ENCODE data around the gene TEF.
"Not testable (repeated sequence)": the region's sequence is repeated elsewhere in the genome, so short reads cannot be mapped to it uniquely, and the experiment has no call there.

TEF gene

DNA sequence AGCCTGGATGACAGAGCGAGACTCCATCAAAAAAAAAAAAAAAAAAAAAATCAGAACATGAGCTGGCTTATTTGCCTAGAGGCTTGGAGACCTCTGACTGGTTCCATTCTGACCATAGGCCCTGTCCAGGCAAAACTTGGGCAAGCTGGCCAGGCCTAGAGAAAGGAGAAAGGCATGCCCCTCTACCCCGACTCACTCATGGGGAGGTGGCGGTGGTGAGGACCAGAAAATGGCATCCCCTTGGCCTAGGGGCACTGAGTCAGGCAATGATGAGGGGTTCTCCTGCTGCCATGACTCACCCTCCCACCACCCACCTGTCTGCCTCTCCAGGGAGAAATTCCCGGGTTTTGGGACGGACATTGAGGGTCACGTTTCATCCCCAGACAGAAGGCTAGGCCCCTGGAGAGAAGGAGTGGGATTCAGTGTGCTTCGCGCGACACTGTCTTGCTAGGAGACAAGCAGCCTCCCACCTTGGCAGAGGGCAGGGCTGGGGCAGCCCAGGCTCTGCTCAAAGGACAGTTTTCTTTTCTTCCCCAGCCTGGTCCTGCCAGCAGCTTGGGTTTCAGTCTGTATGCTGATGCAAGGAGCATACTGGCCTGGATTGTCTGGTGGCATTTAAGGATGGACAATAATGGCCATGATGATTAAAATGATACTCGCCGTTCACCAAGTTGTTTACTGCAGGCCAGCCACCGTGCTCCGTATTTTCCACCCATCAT is 47.6 kb downstream of the TEF start:
- no peak for DNase-seq

DNA sequence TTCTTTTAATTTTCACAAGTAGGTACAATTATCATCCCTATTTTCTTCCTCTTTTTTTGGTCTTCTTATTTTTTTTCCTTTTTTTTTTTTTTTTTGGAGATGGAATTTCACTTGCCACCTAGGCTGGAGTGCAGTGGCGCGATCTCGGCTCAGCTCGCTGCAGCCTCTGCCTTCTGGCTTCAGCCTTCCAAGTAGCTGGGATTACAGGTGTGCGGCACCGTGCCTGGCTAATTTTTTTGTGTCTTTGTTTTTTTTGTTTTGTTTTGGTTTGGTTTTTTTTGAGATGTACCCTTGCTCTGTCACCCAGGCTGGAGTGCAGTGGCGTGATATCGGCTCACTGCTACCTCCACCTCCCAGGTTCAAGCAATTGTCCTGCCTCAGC is 48.2 kb downstream of the TEF start:
- no peak for DNase-seq

DNA sequence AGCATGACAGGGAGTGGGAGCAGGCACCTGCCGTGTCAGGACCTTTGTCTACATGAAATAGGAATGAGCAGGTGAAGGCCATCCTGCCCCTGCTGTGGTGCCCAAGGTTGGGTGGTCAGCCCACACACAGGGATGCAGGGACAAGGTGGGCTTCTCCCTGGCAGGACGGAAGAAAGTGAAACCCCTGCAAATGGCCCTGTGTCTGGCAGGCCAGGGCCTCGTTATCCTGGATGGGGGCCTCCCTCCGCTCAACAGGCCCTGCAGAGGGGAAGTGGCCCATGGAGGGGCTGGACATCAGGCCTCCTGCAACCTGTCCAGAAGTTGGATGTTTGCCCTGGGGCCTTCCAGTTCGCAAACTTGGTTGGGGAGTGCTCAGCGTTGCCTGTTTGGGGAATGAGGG is 49.9 kb downstream of the TEF start:
- no peak for DNase-seq

DNA sequence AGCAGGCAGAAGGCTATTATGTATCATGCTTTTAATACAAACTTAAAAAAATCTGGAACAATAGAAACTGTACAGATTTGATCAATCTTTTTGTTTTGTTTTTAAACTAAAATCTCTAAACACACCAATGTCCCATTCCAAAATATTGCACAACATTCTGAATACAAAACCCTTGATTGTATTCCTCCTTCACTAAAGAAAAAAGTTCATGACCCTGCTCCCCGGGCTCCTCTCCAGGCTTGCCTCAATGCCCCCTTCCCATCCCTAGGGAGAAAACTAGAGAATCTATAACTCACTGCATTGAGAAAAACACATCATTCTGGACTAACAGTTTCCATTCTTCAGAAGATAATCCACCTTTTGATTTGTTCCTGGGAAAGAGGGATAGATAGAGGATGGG is 51.7 kb downstream of the TEF start:
- DNase-seq = not testable (repeated sequence)

DNA sequence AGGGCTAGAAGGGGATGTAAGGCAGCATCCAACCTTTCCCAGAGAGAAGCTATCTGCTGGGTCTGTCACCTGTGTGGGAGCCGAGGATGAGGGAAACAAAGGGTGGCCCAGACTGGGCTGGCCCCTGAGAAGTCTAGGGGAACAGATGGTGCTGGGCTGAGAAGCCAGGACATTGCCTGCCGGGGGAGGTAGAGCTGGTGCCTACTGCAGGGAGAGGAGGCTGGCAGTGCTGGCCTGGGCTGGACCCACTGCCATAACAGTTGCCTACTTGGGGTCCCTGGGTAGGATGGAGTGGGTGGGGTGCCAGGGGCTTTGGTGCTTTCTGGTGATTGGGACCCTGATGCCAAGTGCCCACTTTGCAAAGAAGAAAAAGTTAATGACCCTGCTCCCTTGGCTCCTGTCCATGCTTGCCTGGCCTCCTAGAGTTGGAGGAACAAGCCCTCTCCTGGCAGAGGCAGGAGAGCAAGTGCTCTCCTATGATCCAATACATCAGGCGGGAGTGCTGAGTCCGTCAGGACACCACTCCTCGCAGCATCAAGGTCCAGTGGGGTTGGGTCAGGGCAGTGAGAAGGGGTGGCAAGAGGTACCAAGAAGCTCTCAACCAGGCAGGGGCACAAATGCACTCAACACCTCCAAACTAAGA is 52.7 kb downstream of the TEF start:
- DNase-seq = not testable (repeated sequence)

DNA sequence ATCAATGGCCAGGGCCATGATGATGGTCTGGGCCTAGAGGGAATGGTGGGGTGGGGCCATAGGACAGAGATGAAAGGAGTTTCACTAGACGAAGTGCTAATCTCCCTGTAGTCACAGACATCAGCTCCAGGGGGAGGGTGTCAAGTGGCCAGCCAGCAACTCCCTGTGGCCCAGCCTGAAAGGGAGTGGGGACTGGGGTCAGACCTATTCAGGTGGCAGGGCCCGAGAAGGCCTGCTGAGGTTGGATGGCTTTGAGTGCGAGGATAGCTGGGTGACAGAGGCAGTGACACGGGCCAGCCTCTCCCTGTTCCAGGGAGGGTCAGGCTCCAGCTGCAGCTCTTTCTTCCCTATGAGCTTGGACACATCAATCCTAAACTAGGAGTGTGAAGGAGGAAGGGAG is 53.8 kb downstream of the TEF start:
- no peak for DNase-seq

DNA sequence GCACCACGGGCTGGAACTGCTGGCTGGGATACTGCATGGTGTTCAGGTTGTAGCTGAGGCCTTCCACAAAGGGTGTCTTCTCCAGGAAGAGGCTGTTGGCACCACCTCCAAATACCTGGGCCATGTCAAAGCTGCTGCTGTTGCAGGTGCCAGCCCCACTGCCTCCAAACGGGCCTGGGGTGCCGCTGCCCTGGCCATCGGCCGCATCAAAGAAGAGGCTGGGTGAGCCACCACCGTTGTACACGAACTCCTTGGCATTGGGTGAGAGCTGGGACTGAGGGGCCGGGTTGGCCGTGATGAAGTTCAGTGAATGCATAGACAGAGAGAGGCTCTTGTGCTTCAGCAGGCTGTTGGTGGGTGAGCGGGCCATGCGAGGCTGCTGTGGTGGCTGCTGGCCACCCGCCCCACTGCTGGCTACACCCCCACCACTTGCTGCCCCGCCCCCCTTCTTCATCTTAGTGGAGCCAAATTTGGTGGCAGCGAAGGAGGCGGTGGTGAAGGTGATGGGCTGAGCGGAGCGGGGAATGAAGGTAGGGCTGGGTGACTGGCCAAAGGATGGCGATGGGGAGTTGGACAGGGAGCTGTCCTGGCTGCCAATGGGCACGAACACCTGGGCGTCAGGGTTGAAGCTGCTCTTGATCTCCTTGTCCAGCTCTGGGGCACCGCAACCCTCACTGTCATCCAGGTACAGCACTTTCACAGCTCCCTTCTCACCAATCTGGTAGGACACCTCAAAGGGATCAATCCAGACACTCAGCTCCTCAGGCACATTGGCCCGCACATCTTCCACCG is 54.8 kb downstream of the TEF start:
- DNase-seq = no peak

DNA sequence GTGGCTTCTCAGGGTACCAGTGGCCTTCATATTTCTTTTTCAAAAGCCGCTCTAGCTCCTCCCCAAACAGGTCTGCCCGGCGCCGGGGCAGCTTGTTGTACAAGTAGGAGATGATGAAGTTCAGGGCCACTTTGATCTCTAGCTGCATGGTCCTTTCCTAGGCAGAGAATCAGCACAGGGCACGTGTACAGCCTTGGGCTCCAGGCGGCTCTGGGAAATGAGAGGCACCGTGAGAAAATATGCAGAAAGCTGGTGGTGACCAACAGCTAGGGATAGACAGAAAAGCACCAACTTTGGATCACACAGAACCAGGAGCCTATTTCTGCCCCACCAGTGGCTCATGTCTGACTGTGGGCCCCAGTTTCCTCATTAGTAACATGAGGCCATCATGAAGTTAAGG is 55.5 kb downstream of the TEF start:
- DNase-seq = no peak

DNA sequence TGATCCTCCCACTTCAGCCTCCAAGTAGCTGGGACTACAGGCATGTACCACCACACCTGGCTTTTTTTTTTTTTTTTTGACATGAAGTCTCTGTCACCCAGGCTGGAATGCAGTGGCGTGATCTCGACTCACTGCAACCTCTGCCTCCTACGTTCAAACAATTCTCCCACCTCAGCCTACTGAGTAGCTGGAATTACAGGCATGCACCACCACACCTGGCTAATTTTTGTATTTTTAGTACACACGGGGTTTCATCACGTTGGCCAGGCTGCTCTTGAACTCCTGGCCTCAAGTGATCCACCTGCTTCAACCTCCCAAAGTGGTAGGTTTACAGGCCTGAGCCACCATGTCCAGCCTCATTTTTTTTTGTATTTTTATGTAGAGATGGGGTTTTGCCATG is 58.8 kb downstream of the TEF start:
- not testable (repeated sequence) for DNase-seq

DNA sequence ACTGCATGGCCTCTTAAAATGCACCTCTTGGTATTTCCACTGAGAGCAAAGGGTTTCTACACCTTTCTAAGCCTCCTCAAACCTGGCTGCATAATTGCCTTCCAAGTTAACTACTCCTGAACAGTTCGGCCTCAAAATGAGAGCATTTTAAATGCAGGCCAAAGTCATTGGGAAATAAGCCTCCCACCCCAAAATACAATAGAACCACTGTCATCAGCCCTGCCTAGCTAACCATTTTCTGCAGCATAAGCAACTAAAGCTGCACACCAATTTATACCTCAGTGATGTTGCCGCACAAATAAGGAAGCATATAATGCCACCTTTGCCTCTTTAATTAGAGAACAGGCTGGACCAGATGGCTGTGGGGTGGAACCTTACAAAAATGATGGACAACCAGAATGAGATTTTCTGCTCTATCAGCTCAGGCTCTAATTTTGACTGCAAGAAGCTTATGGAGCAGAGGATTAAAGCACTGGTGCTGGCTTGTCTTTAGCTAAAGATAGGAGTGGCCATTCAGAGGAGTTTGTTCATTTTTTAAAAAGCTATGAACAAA is 60.6 kb downstream of the TEF start:
- no peak for DNase-seq

DNA sequence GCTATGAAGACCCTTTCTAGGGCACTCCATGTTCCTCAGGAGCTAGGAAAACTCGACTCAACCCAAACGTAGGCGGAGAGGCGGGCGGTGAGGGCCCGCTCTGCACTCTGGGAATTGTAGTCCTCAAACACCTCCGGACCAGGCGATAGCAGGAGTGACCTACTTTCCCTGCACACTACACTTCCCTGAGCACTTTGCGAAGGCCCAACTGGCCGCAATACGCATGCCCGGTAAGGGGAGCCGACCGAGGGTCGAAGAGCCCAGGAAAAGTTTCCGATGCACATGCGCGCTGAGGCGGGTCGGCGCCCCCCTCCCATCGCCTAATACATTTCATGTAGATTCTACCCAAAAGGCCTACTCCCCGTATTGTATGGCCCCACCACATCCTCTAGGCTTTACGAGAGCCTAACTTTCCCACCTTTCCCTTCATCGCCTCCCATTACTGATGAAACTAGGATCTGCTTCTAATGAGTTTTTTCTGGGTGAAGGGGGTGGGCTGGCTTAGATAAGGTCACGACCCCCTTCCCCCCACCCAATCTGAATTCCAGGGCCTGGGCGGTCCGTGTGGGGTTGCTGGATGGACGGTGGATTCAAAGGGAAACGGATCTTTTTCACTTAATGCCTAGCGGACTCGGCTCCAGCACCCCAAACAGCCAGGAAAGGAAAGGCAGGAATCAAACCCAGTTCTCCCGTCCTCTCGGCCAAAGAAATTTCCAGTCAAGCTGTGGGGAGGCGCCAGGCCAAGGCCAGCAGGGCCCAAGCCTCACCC is 62.8 kb downstream of the TEF start:
- peak; percentile 96 for DNase-seq

DNA sequence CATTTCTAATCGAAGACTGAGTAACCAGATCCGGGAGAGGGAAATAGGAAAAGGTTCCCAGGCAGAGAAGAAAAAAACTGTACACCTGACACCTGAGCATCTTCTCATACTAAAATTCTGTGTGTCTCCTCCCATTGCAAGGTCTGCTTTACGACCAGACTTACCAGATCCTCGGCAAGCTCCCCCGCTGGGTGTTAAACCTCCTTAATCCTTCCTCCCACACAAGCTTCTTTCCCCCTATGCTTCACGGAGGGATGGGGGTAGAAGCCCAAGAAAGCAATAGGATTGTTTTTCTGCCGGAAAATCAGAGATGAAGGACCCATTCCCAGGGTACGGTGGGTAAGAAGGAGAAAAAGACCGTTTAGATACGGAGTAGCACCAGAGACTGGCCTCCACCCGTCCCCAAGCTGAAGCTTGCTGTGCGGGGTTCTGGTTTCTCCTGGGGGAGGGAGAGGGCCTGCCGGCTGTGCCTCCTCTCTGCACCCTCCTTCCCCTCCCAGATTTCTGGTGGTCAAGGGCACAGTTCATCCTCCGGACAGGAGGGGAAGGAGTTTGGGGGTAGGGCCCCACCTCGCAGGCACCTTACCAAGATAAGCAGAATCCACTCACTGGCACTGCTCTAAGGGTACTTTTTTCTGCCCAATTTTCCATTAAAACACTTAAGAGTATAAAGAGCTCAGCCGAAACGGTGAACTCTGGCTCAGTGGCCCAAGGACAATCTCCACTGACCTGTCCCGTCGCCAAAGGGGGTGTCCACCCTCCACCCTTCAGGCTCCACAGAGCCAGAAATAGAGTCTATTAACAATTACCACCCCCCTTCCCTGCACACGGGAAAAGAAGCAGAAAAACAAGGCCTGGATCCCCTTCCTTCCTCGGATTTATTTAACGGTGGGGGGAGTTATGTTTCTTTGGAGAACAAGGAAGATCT is 63.7 kb downstream of the TEF start:
- peak; percentile 33 for DNase-seq

DNA sequence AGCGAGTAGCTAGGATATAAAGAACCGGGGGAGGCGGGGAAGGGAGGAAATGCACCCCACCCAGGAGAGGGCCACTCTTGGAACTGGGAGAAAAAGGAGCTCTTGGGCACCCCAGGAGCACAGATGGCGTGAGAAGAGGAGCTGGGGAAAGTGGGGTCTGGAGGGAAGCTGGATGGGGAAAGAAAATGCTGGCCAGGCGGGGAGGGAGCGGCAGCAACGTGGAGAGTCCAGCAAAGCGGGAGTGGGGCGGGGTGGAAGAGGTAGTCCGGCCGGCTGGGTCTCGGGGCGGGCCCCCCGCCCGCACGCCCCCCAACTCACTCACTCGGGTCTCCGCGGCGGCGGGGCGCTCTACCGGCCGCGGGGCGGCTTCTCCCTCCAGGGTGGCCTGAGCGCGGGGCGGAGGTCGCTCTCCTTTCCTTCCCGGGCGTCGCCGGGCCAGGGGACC is 64.3 kb downstream of the TEF start:
- DNase-seq = peak; percentile 7

DNA sequence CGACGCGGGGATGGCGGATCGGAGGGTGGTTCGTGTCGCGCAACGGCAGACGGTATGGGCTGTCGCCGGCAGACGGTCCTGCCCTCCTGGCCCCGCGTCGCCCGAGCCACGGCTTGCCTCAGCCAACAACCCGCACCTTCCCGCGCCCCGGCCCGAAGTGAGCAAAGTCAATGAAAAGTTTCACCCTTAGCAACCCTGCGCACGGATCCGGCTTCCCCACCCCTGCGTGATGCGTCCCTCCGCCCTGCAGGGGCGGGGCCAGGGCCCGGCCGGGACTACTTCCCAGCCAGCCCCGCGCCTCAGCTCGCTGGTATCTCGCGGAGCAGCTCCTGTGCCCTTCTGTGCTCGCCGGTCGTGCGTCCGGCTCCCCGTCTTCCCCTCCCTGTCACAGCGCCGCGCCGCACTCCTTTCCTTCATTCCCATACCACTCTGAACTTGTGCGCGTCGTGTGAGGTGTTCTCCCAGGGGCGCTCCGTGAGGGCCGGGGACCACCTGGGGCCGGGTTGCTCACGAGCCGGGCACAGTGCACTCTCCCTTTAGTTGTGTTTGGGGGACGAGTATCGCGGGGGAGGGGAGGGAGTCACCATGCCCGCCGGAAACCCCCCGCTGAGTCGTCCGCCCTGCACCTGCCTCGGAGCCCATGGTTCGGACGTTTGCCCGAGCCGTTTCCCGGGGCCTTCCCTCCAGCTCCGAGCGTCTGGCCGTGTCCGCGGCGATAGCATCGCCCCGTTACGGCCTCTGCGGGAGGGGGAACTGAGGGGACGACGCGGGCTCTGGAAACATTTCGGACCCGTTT is 65.1 kb downstream of the TEF start, which contains the start of gene TOB2:
Gene TOB2 (minus strand): TSS at position 163 of the 796 bp plus-strand sequence. CDS start 9,456 bp downstream, outside the sequence.
- DNase-seq = peak; percentile 97

DNA sequence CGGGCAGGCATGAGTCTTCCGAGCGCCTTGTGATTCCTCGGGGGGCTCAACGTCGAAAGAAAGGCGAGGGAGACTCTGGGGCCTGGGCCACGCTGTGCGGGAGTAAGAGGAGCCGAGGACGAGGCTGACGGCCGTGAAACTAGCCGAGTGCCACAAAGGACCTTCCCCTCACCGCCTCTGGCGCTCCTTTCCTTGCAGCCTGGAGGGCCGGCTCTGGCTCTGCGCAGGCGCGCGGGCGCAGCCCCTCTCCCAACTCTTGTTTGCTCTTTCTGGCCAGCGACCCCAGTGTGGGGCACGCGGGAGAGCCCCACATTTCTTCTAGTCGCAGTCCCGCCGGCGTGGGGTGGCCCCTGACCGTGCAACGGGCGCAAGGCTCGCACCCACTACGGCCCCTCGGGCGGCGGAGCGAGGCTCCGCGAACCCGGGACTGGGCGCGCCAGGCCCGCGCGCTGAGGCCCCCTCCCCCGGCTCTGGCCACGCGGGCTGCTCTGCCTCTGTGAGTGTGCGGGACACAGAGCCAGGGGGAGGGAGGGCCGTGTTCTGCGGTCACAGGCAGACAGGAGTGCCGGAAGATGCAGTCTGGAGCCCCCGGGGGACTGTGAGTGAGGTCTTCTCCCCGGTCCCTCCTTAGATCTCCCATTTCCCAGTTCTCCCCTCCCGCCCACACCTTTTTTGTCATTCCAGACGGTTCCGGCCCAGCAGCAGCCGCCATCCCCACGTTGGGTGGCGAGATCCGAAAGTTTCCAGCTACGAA is 65.9 kb downstream of the TEF start:
- DNase-seq = peak; percentile 78

DNA sequence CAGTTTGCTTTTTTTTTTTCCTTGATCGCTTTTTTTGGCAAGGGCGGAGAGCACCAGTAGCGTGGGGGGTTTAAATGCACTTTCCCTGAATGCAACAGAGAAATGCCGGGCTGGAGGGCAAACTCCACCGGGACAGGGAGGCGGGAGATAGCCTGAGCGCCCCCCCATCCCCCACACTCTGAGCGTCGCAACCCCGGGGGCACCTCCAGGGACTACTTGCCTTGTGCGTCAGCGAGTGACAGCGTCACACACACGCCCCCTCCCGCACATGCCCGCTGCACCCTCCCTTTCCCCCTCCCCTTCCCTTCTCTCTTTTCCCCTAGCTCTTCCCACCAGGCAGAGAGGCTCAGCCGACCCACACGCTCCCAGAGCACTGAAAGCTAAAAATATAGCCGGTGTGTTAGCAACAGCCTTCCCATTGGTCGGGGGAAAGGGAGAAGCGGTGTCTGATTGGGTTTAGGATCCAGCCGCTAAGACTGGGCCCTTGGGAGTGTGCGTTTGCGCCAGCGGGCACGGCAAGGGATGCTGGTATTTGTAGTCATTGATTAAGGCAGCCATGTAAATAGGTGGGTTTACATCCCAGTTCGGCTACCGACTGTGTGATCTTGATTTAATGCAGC is 66.6 kb downstream of the TEF start:
- DNase-seq = peak; percentile 98

All from activated CD4-positive, alpha-beta T cell treated with anti-CD3 and anti-CD28 coated beads, Interleukin-10, Interleukin-2, amounts not matched to agents 100 ng/mL and 50 ng/mL, durations not matched to agents 16 hours and 8 hours (primary cell).